Left hindlimb (tissue), 1 donor: ENCODE results near the gene AFAP1.

Experiments
- DNase-seq: peaks from one replicate; pipeline ENCODE4 v3.0.0-alpha.2; 2018

The AFAP1 gene

DNA sequence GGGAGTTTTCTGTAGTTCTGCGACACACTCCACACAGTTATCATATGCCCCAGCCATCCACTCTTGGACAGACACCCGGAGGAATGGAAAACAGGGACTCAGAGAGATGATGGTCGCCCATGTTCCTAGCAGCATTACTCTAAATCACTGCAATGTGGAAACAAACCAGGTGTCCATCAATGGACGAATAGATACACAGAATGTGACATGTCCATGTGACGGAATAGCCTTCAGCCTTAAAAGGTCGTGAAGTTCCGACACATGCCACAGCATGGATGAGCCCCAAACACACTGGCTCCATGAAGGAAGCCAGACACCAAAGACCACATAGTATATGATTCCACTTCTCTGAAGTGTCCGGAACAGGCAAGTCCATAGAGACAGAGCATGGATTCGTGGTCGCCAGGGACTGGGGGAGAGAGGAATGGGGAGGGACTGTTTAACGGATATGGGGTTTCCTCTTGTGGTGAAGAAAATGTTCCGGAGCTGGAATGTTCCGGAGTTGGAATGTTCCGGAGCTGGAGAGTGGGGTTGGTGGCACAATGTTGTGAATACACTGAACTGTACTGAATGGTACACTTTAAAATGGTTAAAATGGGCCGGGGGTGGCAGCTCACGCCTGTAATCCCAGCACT is 28.7 kb upstream of the AFAP1 start:
- peak; percentile 32 for DNase-seq

DNA sequence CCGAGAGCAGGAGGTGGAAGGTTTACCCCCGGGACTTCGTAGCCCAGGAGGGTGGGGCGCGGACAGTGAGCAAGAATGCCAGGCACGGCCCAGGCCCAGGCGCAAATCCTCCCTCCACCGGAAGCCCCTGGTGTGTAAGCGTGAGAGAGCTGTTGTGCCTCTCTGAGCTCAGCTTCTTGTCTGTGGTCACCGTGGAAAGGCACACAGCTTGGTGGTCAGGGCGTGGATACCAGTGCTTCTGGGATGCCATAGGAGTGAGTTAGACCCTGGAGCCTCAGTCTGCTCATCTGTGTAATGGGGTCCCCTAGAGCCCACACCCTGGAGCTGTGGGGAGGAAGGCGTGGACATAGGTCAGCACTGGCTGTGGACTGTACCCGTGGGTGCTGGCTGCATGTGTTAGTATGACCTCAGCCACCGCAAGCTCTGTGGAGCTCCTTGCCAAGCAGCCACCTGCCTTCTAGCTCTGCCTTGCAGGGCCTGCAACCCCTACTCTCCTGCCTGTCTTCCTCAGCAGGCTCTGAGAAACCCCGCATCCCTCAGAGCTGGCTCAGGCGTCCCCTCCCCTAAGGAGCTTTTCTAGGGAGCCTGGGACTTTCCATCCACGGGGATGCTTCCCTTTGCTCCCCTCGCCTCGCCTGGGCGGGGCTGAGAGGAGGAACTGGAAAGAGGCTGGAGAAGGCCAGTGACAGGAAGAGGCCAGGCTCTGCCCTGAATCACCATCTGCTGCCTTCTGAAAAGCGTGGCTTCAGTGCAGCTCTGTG is 28.0 kb upstream of the AFAP1 start:
- DNase-seq = peak; percentile 44

DNA sequence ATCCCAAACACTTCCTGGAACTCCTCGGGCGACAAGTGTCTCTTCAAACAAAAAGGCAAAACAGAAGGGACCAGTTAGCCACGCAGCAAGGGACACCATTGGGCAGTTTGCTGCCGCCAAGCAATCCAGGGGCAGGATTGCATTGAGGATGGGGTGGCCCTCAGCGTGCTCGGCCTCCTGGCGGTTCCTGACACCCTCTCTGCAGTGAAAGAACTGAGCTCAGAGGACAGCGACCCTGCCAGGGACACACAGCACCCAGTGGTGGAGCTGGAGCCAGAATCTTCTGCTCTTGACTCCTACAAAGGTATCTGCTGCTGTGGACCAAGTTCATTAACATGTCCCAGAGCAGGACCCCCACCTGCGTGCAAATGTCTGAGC is 27.4 kb upstream of the AFAP1 start:
- no peak for DNase-seq

DNA sequence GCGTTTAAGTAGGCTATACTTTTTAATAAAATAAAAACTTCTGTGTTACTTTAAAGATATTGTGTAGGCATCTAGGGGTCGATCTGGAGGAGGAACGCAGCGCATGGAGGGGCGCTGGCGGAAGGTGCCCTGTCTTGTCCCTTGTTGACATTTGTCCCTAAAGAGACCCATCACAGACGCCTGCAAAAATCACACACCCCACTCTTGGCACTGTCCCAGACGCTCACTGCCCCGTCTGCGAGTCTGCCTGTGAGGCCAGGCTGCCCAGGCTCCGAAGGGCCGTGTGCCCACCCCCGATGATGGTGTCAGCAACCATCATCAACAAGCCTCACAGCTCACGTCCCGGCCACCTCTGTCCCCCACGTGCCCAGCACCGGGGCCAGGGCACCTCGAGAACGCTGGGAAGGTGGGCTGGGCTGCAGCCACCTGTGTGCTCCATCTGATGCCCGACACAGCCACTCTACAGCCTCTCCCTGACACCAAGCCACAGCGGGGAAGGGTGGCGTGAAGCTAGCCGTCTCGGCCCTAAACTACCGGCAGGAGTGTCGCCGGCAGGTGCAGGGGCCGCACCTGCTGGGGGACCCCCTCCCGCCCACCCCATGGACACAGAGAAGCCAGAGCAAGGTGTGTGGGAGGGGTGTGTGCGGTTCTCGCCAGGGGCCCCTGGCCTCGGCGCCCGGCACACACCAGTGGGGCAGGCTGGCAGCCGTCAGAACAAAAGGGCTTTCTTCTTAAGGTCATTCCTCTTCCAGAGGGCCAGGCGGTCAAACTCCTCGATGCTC is 26.8 kb upstream of the AFAP1 start:
- peak; percentile 33 for DNase-seq

DNA sequence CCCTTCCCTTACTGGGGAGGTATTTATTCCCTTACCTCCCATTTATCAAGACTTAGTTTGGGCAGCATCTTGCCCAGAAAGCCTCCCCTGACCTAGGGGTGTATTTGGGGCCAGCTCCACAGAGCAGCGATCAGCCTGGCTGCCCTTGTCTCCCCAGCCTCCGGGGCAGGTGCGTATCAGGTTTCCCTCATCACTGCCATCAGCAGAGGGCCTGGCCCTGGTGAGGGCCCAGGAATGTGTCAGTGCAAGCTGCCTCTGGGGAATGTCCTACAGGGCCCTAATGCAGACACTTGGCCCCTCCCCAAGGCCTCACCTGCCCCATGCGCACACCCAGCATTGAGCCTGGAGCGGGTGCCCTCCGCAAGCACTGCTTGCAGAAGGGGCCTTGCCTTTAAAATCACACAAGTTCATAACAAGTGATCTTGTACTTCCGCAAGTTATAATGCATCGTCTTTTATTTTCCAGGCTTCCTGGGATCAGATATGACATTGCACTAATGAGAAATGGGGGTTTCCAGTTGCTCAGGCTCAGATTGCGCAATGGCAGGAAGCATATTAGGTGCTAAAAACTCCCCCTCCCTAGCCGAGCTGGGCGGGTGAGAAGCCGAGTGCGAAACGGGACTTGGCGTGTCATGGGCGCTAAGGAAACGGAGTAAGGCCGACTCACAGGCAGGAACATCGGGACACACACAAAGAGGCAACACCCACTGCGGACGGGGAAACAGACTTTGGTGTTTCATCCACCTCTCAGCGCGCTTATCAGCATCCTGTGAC is 25.4 kb upstream of the AFAP1 start:
- DNase-seq = peak; percentile 39

DNA sequence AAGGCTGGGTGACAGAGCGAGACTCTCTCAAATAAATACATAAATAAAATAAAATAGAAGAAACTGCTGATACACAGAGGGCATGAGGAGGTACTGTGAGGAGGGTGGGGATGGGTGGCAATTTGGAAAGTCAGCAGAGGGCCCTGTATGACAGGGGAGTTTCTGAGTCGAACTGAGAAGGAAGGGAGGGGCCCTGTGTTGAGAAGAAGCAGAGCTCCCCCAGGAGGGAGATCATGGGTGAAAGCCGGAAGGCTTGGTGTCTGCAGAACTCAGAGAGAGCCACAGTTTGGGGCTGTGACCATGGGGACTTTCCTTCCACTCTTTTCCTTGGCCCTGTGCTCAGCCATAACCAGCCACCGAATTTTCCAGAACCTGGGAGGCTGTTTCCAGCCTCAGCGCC is 24.8 kb upstream of the AFAP1 start:
- peak; percentile 6 for DNase-seq

DNA sequence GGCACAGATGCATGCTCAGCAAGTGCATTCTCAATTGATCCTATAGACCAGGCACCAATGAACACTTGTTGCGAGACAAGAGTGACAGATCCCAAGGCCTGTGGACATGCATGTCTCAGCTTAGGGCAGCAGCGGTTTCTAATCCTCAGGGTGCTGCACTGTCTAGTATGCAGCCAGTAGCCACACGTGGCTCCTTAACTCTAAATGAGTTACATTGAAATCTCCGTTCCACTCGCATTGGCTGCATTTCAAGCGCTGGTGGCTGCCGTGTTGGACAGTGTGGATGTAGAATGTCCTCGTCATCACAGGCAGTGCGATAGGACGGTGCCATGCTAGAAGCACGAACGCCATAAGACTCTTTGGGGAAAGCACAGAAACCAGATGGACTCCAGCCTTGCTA is 24.0 kb upstream of the AFAP1 start:
- DNase-seq = no peak

DNA sequence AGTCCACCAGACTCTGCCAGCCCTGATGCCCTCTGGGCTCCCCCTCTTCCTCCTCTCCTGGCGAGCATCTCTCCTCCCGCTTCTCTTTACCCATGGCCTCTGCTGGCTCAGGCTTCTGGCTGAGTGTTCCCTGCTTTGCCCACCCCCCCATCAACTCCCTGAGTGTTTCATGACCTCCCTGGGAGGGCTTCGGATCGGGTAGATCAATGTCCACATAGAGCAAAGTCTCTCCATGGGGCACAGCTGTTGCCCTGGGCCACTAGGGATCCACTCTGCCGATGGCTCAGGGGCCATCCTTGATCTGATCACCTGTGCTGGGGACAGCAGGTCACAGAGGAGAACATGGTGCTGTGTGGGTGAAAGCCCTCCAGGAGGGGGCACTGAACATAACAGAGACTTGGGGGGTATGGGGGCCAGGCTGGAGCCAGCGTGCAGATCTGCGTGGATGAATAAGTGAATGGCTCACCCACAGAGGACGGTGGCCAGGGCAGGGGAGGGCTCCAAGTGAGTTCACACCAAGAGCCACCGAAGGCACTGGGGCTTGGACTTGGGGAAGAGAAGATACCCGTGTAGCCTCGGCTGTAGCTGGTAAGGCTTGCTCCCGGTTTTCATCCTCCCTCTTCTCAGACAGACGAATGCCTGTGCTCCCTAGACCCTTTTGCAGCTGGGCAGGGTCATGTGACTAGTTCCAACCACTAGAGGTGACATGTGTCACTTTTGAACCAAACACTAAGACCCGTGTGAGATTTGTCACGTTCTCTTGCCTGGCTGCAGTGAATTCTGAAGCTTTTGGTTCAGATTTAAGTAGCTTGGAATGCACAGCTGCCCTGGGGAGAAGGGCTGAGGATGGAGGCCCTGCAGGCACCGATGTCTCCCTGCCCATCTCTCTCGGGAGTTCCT is 23.2 kb upstream of the AFAP1 start:
- no peak for DNase-seq

DNA sequence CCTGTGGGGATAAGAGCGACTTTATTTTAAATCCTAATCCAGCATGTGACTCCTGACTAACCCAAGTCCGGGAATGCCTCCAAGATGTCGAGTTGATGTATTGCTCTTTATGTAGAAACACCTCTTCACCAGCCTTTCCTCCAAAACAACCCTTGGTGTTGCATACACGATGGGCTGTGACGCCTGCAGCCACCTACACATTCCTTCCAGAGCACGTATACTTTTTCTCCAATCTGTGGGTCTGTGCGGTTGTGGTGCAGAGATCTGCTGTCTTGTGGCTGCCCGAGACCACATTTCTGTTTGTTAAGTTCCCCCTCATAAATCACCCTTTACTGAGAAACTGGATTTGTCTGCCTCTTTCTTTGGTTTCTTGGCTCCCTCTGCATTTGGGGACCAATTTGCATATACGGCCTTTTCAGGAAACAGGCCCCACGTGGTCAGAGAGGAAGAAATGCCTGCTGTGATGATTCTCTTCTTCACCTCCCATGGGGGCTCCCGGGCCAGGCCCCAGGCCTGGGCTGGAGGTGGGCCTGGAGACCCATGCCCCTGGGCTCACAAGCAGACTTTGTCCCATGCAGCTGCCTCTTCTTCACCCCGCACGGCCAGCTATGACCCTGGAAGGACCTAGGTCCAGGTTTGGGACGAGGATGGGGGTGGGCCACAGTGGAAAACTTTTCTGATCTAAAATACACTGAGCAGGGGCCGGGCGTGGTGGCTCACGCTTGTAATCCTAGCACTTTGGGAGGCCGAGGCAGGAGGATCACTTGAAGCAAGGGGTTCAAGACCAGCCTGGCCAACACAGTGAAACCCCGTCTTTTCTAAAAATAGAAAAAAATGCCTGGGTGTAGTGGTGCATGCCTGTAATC is 21.4 kb upstream of the AFAP1 start:
- peak; percentile 80 for DNase-seq

DNA sequence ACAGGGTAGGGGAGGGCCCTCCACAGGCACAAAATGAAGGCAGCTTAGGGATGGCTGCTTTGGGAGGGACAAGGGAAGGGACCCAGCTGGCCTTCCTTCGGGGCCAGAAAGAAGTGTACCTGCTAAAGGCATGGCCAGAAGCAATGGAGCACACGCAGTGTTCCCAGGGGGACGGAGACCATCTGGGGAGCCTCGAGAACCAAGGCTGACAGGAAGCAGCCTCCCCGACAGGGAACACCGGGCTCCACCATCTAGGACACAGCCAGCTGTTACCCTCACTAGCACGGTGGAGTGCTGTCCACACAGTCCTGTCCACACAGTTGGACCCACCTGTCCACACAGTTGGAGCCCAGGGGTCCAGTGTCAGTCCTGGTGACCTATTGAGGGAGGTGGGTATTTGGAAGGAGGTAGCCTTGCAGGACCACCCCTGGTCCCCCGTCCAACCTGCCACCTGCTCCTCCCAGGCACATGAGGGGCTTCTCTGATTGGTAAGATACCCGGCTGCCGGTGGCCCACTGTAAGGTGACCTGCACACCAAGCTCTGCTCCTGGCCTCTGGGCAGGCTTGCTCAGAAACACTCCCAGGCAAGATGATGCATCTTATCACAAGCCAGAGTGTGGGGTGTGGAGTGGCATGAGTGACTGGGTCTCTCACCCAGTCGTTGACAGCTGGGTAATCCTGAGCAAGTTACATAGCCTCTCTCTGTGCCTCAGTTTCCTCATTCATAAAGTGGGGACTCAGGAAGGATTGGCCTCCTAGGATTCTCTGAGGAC is 20.5 kb upstream of the AFAP1 start:
- peak; percentile 29 for DNase-seq

DNA sequence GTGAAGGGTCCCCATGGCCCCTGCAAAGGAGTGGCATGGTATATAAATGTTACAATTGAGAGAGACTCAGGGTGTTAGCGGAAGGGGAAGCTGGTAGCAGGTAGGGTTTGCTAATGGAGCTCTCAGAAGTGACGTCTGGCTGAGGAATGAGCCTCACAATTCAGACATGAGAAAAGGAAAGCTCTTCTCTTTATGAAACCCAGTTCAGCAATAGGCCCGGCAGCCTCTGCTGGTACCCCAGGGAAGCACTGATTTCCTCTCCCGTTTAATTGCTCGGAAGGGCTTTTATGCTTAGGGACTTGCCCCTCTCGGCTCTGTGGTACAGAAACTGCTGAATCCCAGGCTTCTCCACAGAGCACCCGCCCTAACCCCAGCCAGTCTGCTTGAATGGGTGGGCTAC is 19.4 kb upstream of the AFAP1 start:
- DNase-seq = no peak

DNA sequence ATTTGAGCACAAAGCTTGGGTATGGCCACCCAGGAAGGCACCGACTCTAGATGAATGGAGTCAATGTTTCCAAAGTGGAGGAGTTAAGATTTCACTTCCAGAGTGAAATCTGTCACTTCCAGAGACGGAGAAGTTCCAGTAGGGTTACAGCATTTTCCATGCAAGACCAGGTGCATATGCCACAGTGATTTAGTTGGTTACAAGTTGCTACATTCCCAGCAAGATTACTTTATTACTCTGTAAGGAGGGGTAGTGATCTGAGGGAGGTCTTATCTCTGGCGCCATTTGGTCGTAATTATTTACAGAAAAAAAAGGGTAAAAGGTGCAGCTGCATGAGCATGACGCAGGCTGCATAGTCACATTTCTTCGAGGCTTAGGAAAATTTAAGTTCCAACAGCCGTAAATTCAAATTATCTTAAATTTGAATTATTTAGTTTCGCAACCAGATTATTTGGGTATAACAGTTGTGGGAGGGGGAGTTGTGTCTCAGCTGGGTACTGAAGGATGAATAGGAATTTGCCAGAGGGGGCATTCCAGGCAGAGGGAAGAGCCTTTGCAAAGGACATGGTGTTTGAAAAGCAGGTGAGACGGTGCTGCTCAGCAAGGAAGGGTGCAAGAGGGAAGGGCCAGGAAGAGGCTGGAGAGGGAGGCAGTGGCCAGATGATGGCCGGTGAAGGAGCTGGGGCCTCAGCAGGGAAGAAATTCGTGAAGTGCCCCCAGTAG is 17.4 kb upstream of the AFAP1 start:
- DNase-seq = no peak

DNA sequence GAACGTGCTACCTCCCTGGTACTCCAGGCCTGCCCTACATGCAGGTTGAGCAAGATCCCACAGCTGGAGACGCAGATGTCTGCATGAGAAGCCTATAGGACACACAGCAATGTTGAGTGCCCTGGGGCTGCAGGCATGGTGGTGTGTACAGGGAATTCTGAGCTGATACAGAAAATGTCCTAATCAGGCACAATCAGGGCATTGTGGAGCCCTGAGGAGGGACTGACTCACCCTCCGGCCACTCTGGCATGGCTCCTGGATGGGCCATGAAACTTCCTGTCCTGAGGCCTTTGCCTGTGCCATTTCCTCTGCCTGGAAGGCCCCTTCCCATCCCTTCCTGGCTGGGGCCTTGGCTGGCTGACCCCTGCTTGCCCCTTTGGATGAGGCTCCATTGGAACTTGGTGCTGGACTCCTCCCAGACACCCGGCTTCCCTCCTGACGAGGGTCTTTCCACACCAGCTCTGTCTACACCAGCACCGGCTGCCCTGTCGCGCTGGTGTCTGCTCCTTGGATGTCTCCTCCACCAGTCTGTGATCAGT is 16.7 kb upstream of the AFAP1 start:
- peak; percentile 57 for DNase-seq

DNA sequence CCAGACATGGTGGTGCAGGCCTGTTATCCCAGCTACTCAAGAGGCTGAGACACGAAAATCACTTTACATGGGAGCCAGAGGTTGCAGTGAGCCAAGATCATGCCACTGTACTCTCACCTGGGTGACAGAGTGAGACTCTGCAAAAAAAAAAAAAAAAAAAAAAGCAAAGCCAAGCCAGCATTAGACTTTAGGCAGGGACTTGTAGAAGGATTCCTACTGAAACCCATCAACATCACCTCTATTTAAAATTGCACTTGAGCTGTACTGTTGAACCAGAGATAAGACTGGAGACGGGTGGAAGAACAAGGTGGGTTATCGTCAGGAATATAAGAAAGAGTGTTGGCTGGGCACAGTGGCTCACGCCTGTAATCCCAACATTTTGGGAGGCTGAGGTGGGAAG is 15.7 kb upstream of the AFAP1 start:
- DNase-seq = no peak

DNA sequence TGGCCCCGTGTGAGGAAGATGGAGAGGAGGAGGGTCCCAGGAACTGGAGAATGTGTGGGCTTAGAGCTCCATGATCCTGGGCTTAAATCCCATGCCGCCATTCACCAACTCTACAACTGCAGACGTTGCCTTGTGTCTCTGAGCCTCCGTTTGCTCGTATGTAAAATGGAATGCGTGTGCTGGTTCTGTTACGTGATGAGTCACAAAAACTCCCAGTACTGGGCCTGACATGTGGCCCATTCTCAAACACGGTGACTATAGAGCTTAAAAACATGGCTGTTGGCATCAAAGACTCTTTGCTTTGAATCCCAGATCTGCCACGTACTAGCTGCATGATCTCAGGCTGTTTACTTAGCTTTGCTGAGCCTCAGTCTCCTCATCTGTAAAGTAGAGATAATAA is 13.0 kb upstream of the AFAP1 start:
- DNase-seq = no peak

DNA sequence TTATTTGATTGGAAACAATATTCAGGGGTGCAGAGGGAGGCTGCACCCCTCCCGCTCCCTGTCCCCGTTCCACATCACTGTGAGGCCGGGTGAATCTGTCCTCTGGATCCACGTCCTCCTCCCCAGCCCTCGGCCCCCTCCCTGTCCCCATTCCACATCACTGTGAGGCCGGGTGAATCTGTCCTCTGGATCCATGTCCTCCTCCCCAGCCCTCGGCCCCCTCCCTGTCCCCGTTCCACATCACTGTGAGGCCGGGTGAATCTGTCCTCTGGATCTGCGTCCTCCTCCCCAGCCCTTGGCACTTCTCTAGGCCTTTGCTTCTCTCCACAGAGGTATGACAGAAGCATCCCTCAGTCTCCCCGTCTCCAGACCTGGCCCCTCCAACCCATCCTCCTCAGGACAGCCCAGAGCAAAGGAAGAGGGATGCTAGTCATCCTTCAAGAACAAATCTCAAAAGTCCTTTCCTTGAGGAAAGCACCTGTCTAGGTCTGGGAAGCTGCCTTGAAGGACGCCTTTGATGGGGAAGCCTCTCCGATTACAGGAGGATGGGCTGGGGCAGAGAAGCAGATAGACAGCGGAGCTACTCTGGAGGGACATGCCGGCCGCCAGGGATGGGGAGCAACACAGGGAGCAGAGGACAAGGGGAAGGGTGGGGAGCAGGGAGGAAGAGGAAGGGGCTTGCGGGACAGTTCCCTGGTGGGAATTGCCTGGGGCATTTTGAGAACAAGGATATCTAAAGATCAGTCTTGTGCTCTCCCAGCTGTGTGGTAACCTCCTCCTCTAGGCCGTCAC is 10.8 kb upstream of the AFAP1 start:
- no peak for DNase-seq

DNA sequence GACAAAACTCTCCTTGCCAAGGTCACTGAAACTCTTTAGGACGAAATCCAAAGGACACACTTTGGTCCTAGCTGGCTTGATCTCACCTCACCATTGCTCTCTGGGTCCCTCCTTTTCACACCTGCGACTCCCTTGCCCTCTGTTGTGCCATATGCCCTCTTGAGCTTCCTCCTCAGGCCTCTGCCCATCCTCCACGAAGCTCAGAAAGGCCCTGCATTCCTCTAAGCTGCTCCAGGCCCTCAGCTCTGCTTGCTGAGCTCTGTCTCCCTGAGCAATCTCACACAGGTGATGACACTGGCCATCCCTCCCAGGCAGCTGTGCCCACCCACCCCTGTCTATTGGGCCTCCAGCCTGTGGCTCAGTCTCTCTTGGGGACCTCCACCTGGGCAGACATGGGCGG is 10.1 kb upstream of the AFAP1 start:
- no peak for DNase-seq

DNA sequence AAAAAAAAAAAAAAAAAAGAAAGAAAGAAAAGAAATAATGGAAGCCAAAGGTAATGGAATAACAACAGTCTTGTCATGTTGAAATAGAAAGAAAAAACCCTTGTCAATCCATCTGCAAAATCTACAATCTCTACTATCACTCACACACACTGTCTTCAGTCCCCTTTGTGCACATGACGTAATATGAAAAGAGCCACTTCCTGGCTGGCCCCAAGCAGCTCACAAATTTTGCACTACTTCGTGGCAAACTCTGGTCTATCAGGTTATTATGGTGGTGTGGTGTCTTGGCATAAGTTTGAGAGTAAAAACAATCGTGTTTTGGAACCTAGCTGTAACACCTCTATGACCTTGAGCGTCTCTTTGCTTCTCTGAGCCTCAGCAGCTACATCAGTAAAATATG is 8.3 kb upstream of the AFAP1 start:
- no peak for DNase-seq
